Right renal pelvis (tissue), 4 donors: ENCODE data around the gene REM2. TPM values are rescaled to one million over a fixed set of nuclear protein-coding genes. Genes with fewer than 3 reads are reported as not detected.
"Not testable (repeated sequence)": the region's sequence is repeated elsewhere in the genome, so short reads cannot be mapped to it uniquely, and the experiment has no call there.

Experiments used
- DNase-seq, 4 donors: peaks; one replicate each; pipeline ENCODE4 v3.0.0-alpha.2; 2013; ENCODE audit warnings: low read depth in 4 of 4, low spot score in 3 of 4, missing footprints in 1 of 4
- polyA plus RNA-seq, 4 donors: library from polyadenylated mRNA; unstranded; fragments of 120-200 nt; gene quantifications; one replicate each; pipeline ENCODE4 v1.2.1, GENCODE V29; 2013; ENCODE audit not compliant: insufficient read length in 4 of 4

The REM2 gene
- polyA plus RNA-seq, 4 donors, result 1.1 to 1.7 (median 1.3) TPM

DNA sequence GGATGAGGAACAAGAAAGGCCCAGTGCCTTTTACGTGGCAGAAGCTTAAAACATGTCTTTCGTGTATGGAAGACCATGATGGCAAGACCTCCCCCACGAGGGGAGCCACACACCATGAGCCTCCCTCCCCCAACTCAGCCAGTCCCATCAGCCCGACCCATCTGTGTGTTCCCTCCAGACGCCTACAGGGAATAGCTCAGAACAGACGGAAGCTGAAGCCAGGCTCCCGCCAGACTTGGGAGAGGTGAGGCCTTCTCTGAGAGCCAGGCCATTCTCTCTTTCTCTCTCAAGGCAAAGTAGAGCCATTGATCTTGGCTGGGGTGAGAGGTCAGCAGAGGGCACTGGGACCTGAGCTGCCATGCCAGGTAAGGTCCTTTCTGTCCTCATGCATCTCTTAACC lies 9.5 kb downstream of the REM2 start:
- DNase-seq, result no peak

DNA sequence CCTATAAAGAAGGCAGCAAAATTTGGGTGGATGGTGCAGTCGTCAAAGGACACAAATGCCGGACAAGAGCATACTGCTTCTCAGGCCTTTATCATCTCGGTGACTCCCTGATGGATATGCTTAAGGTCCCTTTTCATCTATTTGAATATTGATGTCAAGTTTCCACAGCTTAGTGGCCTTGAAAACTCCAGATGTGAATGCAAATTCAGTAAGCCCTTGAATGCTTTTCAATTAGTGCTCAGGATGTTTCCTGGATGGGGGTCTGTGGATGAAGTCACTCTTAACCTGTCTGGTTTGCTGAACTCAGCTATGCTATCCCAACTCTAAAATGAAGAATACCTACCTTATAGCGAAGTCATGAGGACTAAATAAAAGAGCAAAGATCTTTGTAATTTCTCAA lies 10.7 kb downstream of the REM2 start:
- no peak for DNase-seq

DNA sequence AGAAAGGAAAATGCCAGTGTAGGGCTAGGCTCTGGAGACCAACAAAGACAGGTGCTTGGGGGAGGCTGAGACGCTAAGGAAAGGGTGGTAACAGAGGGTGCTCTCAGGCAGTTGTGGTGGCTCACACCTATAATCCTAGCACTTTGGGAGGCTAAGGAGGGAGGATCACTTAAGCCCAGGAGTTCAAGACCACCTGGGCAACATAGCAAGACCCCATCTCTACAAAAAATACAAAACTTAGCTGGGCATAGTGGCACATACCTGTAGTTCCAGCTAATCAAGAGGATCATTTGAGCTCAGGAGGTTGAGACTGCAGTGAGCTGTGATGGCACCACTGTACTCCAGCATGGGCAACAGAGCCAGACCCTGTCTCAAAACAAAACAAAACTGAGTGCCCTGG lies 12.4 kb downstream of the REM2 start:
- DNase-seq, result no peak

DNA sequence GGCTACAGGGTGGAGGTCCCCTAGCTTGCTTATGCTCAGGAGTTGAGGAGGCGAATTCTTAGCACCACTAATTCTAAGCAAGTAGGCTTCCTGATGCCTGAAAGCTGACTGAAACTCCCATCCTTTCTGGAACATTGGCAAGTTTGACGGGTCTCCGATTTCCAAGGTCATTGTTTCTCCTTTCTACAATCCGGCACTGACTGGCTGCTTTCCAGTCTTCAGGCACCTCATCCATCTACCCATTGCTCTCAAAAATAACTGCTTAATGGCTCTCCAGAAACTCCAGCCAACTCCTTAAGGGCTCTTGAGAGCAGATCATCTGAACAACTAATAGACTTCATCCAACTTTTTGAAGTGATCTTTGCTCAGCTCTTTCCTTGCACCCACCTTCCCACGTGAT lies 13.3 kb downstream of the REM2 start:
- no peak for DNase-seq

DNA sequence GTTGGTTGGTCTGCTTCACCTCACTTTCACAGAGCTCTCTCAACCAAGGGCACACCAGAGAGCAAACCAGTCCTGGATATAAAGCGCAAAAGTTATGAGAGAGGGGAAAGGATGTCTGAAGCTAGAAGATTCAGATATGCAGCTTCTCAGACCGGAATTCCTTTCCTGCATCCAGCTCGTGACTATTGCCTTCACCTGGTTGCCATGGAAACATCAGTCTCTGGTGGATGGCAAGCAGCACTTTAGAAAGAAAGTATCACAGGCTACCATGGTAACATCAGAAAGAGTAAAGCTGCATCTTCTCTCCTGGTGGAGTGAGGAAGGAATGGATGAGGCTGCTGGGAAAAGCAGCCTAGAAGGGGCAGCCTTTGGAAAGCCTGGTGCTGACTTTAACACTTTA lies 13.7 kb downstream of the REM2 start:
- DNase-seq, result no peak

DNA sequence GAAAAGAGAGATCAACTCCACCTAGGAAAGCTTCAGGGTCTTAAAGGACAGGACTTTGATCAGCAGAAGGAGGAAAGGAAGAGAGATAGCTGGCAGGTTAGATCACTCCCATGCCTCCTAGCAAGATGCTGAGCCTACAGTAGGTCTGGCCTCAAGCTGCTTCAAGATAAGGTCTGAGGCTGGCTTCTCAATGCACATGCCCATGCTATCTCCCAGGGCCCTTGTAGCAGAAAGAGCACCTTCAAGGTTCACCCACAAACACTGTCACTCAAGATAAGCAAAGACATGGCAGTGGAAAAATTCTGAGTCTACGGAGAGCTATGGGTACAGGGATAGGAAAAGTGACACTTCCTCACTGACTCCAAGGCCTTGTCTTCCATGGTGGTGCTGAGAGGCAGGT lies 14.3 kb downstream of the REM2 start:
- no peak for DNase-seq

DNA sequence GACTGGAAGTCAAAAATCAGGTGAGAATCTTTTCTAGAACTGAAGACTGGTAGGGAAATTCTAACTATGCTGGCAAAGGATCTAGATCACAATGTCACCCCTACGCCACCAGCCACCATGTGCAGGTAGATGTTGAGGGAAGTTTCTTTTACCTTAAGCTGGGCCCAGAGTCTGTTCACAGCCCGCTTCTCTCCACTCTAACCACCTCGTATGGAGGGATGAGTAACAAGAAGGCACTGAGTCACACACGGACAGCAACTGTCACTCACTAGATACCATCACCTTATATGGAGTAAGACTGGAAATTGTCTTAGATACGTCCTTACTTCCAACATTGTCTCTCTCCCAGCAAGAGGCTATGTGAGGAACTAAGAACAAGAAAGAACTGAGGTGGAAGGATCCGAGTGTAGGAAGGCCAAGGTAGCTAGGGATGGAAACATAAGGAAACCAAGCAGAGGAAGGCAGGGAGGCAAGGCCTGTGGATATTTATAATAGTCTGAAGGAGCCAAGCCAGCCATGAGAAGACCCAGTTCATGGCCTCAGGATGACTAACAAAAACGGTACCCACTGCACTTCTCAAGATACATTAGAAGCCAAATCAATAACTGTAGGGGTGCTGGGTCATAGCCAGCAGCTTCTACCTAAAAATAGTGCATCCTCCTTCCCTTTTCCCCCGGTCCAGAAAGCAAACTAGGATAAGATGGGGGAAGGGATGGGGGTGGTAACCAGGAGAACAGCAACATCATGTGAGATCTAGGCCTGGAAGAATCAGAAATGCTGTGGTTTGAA lies 15.5 kb downstream of the REM2 start:
- DNase-seq, result no peak

DNA sequence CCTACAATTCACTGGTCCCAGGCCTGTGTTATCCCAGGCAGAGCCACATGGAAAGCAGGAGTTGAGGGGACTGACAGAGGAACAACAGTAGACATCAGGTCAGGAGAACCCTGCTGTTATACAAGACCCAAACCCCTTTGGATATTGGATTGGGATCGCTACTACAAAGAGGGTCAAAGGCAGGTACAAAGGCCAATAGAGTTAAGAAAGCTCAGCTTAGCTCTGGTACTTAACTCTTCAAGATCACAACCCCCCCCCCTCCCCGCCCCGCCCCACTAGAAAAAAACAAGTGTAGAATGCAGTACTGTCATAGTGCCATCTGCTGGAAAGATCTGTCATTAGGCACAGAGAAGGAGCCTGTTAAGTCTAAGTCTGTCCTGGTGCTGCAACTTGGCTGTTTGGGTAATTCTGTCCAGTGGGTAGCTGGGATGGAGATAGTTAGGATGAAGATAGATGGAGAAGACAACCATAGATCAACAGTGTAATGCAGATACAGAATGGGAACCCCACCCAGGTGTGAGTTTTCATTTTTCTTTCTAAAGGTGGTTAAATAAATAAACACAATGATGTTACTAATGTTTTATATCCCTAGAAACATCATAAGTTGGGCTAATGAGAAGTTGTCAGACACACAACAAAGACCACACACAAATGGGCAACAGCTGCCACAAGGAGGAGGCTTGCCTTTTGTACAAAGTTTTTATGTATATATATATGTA lies 17.2 kb downstream of the REM2 start:
- DNase-seq, result no peak

DNA sequence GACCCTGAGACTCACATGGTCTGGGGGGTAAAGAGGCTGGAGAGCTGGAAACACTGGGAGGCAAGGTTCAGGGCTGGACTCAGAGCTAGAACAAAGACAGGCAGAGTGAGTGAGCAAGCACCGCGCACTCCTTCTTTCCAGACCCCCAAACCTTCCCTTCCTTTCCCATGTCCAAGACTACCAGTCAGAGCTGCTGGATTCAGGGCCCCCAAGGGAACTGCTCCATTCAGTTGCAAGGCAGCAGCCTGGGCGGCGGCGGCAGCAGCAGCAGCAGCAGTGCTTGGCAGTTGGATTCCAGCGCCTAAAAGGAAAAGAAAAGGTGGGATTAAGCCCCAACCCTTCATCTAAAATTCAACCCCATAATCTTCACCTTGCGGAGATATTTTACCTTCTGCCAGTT lies 18.8 kb downstream of the REM2 start:
- DNase-seq, result no peak

DNA sequence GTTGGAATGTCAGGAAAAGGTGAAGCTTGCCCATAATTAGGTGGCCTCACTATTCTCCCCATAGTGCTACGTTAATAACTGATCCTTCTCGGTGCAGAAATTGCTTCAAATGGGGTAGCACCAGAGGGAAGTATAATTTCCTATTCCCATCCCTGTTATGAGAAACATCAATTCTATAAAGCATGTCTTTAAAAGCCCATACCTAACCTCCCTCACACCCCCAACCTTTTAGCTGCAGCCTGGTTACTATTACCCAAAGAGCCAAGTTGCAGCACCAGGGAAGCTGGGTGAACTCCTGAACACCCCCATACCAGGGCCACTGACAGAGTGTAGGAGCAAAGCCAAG lies 20.7 kb downstream of the REM2 start:
- DNase-seq, result no peak

DNA sequence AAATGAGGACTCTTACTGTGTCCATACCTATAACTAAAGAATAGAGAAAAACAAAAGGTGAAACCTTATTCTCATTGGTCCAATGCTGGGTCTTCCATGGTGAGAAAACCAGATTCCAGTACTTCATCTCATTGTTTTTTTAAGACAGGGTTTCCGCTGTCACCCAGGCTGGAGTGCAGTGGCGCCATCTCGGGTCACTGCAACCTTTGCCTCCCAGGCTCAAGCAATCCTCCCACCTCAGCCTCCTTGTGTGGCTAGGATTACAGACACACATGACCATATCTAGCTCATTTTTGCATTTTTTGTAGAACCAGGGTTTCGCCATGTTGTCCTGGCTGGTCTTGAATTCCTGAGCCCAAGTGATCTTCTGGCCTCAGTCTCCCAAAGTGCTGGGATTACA lies 22.6 kb downstream of the REM2 start:
- DNase-seq, result no peak

DNA sequence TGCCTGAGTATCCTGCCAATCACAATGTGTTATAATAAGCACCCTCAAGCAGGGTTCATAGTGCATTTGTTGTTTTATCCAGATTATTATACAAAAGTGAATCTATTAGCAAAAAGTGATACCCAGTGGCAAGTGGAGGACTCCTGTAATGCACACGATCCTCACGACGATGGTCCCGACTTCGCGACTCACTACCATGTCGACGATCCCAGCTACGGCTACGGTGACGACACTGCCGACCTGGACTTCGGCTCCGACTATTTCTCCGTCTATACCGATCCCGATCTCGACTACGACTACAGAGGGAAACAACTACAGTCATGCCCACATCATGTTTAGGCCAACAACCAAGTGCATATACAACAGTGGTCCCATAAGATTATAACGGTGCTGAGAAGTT lies 23.1 kb downstream of the REM2 start:
- DNase-seq, result no peak

DNA sequence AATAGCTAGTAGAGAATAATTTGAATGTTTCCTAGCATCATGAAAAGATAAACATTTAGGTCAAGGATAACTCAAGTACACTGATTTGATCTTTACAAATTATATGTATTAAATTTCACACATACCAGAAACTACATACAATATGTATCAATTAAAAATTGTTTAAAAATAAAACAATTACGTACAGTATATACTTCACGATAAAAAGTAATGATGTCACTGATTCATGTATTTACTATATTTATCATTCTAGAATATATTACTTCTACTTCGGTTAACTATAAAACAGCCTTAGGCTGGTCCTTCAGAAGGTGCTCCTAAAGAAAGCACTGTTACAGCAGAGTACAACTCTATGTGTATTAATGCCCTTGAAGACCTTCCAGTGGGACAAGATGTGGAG lies 24.4 kb downstream of the REM2 start:
- no peak for DNase-seq

DNA sequence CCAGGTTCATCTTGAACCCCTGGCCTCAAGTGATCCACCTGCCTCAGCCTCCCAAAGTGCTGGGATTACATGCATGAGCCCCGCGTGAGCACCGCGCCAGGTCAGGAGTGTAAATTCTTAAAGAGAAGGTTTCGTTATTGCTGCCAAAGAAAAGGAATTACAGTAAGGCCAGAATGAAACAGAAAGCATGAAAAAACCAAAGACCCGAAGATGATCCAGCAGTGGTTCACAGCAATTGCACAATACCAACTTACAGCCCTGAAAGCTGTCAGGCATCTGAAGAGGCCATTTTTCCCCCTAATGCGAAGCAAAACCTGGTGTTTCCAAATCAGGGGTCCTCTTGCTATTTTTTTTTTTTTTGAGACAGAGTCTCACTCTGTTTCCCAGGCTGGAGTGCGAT lies 25.6 kb downstream of the REM2 start:
- DNase-seq, result no peak

DNA sequence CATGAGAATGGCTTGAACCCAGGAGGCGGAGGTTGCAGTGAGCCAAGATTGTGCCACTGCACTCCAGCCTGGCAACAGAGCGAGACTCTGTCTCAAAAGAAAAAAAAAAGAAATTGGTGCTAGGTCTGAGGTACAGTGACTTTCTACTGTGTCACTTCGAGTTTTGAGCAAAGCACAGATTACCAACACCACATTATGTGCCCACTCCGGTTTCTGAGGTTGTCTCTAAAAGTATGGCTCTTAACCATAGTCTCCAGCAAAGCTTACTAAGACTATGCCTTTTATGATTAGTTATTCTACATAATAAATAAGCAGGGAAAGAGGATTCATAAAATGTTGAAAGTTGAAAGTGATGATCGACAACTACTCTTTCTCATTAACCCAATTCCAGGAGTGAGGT lies 27.9 kb downstream of the REM2 start:
- DNase-seq, result no peak

DNA sequence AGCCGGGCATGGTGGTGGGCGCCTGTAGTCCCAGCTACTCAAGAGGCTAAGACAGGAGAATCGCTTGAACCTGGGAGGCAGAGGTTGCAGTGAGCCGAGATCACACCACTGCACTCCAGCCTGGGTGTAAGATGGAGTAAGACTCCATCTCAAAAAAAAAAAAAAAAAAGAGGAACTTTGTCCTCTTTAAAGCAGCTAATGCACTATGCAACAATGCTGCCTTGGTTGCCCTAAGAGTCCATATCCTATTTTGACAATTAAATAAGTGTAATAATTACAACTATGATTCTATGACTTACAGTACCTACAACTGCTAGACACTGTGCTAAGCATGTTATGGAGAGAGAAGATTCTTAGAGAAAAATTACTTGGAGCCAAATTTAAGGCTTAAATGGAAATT lies 31.8 kb downstream of the REM2 start:
- not testable (repeated sequence) for DNase-seq

DNA sequence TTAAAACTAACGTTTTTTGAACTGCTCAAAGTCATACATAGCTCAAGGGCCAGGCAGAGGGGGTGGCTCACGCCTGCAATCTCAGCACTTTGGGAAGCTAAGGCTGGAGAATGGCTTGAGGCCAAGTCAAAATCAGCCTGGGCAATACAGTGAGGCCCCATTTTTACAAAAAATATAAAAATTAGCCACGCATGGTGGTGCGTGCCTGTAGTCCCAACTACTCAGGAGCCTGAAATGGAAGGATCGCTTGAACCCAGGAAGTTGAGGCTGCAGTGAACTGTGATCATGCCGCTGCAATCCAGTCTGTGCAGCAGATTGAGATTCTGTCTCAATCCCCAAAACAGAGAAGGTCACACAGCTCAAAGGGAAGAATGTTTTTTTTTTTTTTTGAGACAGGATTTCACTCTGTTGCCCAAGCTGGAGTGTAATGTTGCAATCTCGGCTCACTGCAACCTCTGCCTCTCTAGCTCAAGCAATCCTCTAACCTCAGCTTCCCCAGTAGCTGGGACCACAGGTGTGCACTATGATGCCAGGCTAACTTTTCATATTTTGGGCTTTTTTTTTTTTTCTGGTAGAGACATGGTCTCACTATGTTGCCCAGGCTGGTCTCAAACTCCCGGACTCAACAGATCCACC lies 33.0 kb downstream of the REM2 start:
- DNase-seq, result no peak

DNA sequence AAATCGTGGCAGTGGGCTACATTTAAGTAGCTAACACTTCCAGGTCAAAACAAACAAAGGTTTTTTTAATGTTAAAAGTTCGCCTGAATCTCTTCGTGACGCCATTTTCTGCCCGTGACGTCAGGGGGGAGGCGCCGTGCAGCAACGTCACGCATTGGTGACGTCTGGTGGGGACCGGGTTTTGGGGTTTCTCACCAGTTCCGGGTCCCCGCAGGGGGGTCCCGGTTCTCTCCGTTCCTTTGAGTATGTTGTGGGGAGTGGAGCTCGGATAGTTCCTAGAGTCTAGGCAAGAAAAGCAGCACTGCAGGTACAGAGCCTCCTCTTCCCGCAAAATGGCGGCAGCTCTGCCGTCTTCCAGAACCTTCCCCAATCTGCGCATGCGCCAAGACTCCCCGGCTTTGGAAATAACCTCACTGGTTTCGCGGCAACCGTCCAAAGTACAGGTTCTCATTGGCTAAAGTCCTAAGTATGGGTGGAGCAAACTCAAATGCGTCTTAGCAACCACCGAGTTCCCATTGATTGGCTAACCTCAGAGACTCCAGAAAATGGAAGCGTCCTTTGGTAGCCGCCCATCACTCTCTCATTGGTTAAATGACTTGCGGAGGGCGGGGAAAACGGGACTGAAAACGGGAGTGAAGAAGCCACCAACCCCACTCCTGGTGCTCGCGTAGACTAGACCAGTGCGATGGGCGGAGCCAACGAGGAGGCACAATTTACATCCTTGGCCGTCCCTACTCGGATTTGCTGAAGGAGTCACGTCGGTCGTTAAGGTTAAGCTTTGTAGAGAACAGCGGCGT lies 36.0 kb downstream of the REM2 start, which contains the start of gene RBM23:
TSS of gene RBM23 (minus strand) at position 346 of the 797 bp plus-strand sequence.
- DNase-seq, result peak; percentile 100

DNA sequence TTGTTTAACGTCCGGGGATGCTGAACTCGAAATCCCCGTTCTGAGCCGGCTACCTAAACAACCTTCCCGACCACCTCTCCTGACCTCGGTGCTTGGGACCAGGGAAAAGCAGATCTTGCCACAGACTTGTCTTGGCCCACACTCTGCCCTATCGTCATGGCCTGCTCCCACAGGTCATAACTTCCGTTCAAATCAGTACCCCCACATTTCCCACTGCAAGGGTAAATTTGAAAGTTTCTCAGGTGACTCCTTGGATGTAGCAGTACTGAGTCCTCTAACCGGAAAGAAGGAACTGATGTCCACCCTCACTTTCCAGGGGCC lies 36.5 kb downstream of the REM2 start:
- DNase-seq, result no peak

DNA sequence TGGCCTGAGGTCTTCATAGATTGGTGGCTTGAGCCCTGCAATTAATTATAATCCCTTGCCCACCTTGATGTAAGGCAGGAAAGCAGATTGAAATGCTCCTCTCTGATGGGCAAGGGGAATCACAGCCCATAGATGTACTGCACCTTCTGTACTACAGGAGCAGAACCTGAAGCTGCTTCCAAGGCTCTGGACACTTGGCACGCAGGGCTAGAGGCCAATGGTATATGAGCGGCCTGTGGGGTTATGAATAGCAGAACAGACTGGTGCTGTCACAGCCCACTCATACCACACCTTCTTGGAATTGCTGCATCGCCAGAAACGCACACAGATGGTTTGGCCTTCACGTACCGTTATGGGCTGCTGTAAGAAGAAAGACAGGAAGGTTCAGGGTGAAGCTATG lies 37.7 kb downstream of the REM2 start:
- no peak for DNase-seq

DNA sequence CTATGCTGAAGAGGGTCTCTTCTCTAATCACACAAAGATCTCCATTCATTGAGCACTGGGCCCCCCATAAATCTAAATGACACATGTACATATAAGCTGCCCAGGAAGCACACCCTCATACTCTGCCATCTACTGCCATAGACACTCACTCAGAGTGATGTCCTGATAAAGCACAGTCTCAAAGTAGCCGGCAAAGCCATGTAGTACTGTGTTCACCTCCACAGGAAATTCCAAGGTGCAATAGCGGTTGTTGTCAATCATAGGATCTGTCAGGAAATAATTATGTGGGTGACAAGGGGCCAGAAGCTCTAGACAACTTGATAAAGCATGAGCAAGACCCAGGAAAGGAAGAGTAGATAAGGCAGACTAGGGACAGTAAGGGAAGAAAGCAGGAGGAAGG lies 39.3 kb downstream of the REM2 start:
- no peak for DNase-seq
